ENCODE data around the gene CIAO3.
"Not testable (repeated sequence)": the region's sequence is repeated elsewhere in the genome, so short reads cannot be mapped to it uniquely, and the experiment has no call there.

DNA sequence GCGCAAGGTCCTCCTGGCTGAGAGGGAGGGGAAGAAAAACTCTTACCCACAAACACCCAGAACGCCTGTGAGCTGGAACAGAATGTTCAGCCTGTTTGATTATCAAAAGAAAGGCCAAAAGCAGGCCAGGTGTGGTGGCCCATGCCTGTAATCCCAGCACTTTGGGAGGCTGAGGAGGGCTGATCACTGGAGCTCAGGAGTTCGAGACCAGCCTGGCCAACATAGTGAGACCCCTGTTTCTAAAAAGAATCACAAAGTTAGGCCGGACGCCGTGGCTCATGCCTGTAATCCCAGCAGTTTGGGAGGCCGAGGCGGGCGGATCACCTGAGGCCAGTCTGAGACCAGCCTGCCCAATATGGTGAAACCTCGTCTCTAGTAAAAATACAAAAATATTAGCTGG, 35.5 kb upstream of the CIAO3 start:
- TF ChIP-seq ZFX (IDR thresholded peaks at IDR 0.05); CTCF (IDR thresholded peaks at IDR 0.05 in 2 of 3, conservative IDR thresholded peaks at IDR 0.05 in 1 of 3; ENCODE audit: borderline replicate concordance in 1 of 3, insufficient read depth in 1 of 3, low read depth in 2 of 3, low read length in 2 of 3); POLR2AphosphoS5 (IDR thresholded peaks at IDR 0.05; ENCODE audit: low read depth, low read length); CEBPB (IDR thresholded peaks at IDR 0.05; ENCODE audit: low read depth); ZBTB33 (IDR thresholded peaks at IDR 0.05; ENCODE audit: extremely low read depth, insufficient replicate concordance, low read length); POLR2A (IDR thresholded peaks at IDR 0.05; ENCODE audit: borderline replicate concordance, extremely low read depth, insufficient read depth, insufficient read length); YY1 (IDR thresholded peaks at IDR 0.05; ENCODE audit: extremely low read depth, insufficient replicate concordance, low read depth, low read length); ELF1 (IDR thresholded peaks at IDR 0.05; ENCODE audit: borderline replicate concordance, low read depth): not testable (repeated sequence)
